ENCODE data around the gene EOMES.
"Not testable (repeated sequence)": the region's sequence is repeated elsewhere in the genome, so short reads cannot be mapped to it uniquely, and the experiment has no call there.

The EOMES gene

DNA sequence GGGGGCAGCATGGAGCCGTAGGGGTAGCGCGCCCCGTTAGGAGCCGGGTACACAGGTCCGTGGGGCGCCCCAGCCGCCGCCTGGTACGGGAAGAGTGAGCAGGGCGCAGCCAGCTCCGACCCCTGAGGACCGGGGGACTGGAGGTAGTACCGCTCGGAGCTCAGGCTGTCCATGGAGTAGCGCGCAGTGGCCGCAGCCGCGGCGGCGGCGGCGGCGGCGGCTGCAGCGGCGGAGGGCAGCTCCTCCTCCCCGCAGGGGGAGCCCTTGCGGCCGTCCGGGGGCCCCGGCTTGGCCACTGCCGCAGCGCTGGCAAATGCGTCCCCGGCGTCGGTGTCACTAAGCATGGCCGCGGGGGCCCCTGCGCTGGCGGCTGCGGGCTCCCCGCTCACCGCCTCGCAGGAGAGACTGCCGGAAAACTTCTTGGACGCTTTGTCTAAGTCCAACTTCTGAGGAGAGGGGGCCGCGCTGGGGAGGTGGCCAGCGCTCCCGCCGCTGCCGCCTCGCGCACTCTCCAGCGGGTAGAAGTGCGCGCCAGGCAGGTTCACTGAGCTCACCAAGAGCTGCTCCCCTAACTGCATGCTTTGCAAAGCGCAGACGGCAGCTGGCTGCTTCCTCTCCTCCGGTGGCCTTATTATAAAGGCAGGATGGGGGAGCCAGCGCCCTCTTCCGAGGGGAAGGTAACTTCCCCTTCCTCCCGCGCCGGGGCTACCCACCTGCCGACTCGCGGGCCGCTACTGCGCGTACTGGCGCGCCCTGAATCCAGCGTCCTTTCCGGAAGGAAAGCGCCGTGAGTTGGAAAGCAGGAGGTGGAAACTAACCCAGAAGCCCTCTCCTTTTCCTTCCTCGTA is at the start of gene EOMES:
Gene EOMES (minus strand): TSS at position 607 of the 848 bp plus-strand sequence. CDS start 29 bp downstream, at position 578.
- DNase-seq = peak; percentile 82

DNA sequence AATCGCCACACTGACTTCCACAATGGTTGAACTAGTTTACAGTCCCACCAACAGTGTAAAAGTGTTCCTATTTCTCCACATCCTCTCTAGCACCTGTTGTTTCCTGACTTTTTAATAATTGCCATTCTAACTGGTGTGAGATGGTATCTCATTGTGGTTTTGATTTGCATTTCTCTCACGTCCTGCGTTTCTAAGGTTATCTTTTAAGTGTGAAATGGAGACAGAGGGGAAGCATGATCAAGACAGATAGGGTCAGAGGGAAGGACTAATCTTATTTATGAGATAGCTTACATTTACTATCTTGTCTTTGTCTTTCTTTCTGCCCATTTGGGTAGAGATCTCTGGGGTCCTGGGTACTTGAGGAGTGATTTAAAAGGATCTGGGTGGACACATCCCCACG is 48.3 kb upstream of the EOMES start:
- DNase-seq = not testable (repeated sequence)

DNA sequence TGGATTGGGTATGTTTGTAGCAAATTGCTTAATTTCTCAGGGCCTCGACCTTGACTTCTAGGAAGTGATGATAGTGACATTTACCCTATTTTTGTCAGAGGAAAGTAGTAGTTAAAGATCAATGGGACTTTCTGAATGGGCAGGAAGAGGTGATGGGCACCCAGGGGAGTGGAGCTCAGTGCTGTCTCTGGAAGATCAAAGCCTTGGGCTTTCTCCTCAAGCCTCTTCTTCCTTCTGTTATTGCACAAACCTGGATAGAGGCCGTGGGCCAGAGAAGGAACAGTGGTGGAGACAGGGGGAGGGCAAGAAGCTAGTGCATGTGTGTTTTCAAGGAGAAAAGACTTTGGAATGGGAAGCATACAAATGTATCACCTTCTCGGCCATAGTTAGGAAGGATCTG is 44.9 kb upstream of the EOMES start:
- no peak for DNase-seq

DNA sequence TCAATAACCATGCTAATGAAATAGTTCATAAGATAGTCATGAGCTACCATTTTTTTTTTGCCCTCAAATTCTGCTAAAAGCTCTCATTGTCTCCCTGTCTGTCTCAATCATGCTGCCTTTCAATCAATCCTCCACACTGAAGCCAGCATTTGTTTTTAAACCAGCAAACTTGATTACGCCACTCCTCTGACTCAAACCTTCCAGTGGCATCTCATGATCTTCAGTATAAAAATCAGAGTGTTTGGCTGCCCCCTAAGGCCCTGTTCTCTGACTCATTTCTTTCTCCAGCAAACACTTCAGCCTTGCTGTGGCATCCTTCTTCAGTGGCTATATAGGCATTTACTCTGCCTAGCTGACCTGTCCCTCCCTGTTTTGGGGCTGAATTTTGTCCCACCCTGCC is 36.0 kb upstream of the EOMES start:
- peak; percentile 18 for DNase-seq

DNA sequence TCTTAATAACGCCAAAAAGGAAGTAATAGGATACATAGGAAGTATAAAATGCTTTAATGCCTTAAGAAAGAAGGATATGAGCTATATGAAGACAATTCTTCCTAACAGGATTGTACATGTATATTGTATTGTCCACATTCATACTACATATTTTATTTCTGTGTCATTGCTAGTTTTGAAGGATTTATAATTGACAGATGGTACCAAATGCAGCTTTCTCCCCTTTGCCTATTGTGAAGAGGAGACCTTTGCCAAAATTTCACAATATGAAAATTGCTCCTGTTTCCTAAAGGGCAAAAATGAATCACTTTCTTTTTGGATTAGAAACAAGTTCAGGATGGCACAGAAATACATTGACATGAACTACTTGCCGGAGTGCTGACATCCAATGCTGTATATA is 34.8 kb upstream of the EOMES start:
- no peak for DNase-seq

DNA sequence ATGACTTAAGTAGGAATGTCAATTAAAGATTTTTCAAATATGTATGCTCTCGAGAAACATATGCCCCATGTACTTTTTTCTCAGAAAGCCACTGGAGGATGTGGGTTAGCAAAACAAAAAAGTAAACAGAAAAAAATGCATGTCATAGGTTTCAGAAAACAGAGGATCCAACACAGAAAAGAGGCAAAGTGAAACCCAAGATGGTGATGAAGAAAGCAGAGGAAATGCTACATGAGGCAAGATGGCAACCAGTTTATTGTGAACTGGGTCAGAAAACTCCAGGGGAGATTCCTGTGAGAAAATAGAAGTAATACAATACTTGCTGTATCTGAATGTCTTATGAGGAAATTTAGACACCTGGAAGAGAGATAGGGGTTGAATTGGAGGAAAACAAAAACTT is 30.8 kb upstream of the EOMES start:
- no peak for DNase-seq

DNA sequence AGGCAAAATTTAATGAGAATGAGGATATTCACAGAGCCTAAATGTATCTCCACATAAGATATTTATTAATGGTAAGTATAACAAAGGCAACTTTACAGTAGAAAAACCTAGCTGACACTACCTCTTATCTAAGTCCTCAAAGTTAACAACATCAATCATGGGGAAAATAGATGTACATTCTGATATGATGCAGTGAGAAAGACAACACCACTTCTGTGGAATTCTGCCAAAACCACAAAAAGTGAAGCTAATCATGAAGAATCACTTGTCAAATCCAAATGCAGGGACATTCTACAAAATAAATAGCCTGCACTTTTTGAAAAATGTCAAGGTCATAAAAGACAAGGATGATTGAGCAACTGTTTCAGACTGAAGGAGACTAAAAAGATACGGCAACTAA is 27.5 kb upstream of the EOMES start:
- no peak for DNase-seq

DNA sequence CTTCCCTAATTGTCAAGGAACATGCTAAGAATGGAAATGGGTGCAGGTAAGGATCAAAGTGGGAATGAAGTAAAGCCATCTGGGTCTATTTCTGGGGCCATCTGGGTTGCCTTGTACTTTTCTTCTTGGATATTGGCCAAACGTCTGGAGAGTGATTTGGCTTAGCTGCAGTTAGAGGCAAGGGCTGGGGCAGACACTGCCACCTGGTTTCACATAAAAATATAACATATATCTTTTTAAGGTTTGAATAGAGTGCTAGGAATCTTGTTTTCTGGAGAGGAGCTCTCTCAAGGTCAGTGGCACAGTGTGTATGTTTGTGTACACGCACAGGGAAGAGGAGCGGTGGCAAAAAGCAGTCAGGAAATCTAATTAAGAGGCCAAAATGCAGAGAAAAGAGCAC is 24.7 kb upstream of the EOMES start:
- DNase-seq = no peak

DNA sequence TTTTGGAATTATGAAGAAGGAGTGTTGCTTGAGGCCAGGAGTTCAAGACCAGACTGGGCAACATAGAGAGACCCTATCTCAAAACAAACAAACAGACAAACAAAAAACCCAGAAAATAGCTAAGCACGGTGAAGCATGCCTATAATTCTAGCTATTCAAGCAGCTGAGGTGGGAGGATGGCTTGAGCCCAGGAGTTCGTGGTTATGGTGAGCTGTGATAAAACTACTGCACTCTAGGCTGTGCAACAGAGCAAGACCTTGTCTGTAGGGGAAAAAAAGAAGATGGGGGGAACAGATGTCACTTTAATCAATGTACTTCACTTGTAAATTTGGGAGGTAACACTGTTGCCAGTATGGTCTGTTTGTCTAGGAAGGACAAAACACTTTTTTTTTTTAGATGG is 18.7 kb upstream of the EOMES start:
- DNase-seq = no peak

DNA sequence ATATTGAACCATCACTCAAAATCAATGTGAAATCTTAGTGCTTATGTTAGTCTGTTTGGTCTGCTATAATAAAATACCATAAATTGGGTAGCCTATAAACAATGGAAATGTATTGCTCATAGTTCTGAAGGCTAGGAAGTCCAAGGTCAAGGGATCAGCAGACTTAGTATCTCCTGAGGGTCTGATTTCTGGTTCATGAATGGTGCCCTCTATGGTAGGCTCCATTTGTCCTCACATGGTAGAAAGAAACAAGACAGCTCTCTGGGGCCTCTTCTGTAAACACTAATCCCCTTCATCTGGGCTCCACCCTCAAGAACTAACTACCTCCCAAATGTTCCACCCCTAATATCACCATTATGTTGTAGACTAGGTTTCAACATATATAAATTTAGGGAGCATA is 15.0 kb upstream of the EOMES start:
- DNase-seq = no peak

DNA sequence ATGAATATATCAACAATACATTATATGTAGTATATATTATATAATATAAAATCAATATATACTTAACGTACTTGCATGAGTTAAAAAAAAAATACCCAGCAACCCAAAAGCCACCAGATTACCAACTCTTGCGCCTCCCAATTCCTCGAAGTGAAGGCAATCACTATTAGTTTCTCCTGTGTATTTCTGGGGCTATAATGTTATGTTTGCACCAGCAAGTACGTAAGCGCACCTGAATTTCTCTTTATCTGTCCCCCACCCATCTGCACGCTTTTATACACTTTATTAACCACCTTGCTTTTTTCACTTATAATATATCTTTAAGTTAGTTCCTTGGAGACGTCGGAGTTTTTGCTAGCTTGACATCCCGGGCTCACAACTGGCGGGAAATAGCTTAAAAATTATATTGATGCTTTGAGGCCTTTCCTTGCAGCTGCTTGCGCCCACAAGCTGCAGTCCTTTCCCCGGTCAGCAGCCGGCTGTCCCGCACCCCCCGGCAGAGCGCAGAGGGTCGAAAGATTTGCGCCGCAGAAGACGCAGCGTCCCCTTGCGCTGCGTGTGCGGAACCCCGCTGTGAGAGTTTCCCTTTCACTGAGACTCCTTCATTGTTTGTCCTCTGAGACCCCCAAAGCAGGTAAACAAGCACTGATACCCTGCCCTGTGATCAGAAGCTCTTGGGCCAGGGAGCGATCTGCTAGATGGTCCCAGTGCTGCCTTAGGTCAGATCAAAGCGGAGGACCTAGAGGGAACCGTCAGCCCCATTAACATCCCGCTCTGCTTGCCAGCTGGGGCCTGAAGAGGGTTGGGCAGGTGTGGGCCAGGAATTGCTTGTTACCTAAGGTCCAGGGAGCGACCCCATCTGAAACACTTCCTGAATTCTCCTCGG is 8.9 kb upstream of the EOMES start:
- no peak for DNase-seq

DNA sequence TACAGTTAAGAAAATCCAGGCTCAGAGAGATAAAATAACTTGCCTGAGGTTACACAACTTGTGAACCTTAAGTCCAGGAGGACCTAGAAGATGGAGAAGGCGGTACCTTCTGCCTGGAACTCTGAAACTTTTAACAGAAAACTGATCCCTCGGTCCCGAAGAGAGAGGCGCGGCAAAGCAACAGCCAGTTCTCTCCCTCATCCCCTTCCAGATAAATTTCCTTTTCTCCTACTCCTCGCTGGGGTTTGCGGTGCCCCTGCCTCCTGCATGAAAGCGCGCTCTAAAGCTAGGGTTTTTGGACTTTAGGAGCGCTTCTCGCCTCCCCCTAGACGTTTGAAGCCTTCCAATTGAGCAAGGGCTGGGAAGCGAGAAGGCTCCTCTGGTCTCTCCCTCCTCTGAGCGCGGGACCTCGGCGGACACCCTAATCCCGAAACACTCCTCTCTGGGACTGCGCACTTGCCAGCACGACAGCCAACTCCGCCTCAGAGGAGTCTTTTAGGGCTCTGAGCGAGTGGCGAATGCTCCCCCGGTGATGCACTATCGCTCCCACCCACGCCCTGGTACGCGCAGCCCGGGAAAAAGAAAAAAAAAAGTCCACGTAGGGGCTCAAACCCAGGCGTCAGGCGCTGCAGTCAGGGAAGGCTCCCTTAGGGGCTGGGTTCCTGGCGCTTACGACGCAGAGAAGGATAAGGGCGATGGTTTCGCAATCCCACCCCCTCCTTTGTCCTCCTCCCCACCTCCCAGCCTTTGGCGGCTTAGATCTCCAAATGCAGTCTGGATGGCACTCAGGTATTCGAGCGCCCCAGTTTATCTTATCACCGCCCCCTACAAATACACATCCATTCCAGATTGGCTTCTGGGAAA is 7.9 kb upstream of the EOMES start:
- peak; percentile 50 for DNase-seq

DNA sequence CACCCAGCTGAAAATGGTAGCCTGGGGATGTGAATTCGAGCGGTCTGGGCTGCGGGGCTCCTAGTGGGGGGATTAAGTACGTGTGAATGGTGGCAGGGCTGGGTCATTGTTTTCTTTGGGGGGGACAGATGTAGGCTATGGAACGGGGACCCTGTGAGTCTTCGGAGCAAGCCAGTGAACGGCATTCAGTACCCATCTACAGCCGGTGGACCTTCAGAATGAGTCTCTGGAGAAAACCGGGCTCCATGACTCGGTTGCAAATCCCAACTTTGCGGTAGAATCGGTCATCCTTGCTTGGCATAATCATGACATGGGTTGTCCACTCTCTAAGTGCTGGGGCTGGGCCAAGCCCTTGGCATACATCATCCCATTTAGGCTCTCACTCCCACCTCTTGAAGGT is 7.2 kb upstream of the EOMES start:
- DNase-seq = no peak

DNA sequence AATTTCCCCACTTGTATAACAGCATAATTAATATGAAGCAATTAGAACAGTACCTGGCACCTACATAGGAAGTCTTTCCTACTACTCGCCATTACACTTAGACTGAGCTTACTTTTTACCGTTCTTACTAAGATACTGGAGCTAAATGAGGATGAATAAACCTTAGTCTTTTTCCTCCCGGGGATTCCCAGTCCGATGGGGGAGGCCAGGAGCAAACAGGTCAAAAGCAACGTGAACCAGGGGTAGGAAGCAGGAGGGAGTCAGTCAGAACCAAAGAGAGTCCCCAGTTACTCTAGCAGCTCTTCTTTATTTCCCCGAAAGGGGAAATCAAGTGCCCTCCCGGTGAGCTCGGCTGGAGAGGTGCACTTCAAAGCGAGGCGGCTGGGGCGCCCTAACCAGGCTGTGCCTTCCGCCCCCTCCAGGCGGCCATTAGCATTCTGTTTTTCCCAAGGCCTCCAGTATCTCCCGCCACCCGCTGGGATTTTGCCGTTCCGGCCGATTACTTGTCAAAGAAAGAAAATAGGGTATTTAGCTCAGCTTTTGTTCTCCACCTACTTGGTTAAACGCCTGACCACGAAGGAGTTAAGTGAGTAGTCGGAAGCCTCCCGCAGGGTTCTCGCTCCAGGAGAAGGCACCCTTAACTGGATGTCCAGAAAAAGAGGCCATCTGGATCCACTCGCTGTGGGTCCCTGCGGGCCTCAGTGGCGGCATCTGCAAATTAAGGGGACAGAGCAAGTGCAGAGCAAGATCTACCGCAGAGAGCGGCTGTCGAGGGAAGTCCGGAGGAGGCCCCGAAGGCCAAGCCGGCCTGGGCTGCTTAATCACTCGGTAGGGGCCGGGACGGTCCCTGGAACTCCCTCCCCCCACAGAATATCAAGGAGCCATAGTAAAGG is 6.3 kb upstream of the EOMES start:
- DNase-seq = no peak

DNA sequence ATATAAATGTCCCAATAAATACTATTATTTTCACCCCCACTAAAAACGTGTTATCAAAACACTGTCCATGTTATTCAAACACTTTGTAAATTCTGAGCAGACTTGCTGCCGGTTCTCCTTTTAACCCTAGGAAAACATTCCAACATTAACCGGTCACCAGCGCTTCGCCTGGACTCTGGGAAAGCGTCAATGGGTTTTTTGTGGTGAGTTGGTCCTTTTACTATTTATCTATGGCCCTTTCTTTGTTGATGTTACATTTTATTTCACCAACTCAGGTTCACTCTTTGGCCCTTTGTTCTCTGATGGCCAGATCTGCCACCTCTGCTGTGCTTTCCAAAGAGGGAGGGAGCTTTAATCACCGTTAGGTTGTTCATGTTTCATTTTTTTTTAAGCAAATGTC is 4.1 kb upstream of the EOMES start:
- DNase-seq = no peak

DNA sequence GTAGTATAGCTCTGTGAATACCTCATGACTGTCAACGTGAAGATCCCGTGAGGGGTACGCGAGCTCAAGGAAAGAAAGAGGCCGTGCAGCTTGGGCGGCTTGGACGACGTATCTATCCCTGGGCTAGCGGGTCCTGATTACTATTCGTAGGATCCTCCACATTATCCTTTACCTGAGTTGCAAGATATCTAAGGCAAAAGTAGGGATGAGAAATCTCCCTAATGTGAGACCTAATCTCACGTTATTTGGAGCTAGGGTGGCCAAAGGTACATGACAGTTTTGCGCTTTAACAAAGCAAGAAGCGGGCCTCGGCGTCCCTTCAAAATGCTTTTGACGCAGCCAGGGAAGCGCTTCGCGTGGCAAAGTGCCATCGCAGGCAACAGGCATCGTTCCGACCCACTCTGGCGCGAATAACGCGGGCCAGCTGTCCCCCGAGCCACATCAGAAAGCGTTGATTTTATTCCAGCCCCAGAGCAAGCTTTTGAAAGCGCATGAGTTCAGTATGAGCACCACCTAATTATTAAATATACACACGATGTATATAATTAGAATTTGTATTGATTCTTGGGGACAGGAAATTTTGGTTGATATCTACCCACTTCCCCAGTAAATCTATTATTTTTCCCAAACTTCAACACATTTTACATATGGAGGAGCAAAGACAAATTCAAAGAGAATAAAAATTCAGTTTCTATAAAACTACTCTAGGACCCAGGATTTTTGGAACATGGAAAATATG is 2.5 kb upstream of the EOMES start:
- no peak for DNase-seq

DNA sequence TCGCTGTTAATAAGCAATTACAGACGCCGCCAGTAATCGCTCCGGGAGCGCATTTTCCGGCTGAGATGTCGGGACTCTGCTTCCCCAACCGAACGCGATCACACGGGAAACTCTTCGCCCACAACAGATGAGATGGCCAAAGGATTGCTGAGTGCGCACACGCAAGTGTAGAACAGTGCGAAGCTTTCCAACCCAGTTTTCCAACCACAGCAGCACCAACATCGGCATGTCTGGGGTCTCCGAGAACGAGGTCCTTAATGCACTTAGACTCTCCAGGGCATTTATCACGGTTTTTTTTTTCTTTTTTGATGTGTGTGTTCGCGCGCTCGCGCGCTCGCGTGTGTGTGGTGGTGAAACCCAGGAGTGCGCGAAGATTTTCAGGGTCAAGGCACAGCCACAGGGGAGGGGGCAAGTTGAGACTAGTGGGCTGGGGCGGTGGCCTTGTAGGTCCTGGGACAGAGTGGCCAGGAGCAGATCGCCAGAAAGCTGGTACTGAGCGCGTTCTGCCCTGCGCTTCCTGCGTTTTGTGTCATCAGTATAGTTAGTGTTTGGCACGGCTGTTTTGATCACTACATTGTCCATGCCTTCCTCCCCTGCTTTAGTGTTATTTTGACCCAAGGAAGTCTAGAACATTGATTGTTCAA is 1.8 kb upstream of the EOMES start:
- no peak for DNase-seq

DNA sequence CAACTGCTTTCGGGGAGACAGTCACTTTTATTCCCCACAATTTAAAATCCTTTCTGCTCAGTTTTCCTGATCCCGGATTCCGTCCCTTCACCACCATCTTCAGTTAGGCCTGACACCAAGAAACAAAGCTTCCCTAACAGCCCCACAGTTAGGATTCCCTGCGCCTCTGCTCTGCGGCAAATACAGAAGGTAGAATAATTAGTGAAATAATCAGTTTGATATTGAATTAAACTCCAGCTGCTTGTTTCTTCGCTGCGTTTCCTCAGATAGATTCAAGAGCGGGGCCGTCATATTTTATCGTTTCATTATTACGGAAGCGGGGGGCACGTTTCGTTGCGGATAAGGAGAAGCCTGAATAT is 1.3 kb upstream of the EOMES start:
- DNase-seq = no peak

DNA sequence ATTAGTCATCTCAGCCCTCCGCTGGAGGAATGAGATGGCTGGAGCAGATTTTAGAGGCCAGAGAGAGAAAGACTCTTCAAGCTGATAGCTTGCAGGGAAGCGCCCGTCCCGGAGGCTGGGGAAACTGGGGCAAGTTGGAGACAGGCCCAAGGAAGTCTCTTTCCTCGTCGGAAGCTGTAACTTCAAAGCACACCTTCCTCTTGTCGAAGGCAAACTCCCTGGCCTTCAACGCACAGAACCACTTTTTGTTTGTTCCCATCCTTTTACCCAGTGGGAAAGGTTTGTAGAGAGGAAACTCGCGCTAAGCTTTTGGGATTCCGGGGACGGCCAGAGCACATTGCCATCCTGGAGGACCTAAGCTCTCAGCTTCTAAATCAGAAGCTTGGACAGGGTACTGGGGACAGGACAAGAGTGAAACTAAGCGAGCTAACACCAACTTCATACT is 900 bp upstream of the EOMES start:
- DNase-seq = no peak

DNA sequence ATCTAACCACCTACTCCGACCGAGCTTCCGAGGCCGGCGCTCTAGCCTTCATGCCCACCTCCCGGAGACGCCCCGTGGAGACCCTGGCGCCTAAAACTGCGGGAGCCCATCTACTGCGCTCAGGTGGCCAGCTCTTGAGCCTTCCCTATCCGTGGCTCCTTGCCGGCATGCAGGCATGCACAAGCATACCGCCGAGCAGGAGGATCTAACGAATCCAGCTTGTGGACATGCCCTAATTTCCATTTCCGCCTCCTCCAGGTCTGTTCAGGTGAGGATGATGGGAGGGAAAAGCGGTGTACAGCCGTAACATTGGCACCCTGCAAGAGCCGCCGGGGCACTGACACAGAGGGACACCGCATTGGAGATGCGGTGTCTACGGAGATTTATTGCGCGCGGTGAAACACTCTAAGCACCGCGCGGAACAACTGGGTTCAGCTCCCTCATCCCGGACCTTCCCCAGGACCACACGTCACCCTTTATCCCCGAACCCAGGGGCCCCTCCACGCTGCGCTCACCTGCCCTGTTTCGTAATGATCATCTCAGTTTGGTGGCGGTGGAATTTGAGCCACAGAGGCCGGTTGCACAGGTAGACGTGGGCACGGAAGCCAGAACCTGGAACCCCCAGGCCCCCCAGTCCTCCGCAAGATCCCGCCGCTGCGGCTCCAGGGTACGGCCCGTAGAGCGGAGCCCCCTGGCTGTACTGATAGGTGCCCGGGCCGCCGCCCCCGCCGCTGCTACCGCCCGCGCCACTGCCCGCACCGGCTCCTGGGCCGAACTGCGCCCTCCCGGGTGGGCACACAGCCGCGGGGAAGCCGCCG is 1.0 kb downstream of the EOMES start:
- DNase-seq = no peak

All from activated CD8-positive, alpha-beta memory T cell treated with anti-CD3 and anti-CD28 coated beads, Interleukin-2, amount 50 U/mL, for 4 hours (primary cell).